HL-60 (cell line): ENCODE measurements around the gene DUSP1.

Source experiments
- DNase-seq, 2 experiments: peaks; one replicate each; pipeline ENCODE4 v3.0.0-alpha.2; 2010 to 2020; ENCODE audit warnings: low read depth in 1 of 2, low spot score in 1 of 2
- H3K27ac ChIP-seq: fragments of 250-450 bp; sonication (Bioruptor Pico); replicated peaks from 2 replicates; pipeline ENCODE4 v1.5.1; 2020; ENCODE audit warnings: mild to moderate bottlenecking, moderate library complexity
- H3K27me3 ChIP-seq: fragments of 250-450 bp; sonication (Bioruptor Pico); 2 replicates; pipeline ENCODE4 v1.5.1; 2021; ENCODE audit warnings: mild to moderate bottlenecking, moderate library complexity; ENCODE audit not compliant: insufficient read depth, poor library complexity, severe bottlenecking
- H3K4me3 ChIP-seq: replicated peaks from 2 replicates; pipeline ENCODE4 v1.5.1; 2011; ENCODE audit warnings: mild to moderate bottlenecking, control low read depth, low read length; ENCODE audit not compliant: insufficient read depth
- GABPA ChIP-seq: IDR thresholded peaks from 2 replicates; pipeline ENCODE4 v1.6.1; 2012; ENCODE audit warnings: low read depth
- POLR2AphosphoS5 ChIP-seq: IDR thresholded peaks from 2 replicates; pipeline ENCODE4 v1.6.1; 2012; ENCODE audit warnings: low read depth
- SPI1 ChIP-seq: IDR thresholded peaks from 2 replicates; pipeline ENCODE4 v1.6.1; 2012; ENCODE audit warnings: low read depth, mild to moderate bottlenecking, borderline replicate concordance
- TF ChIP-seq, protein P1 (sequence below): IDR thresholded peaks from one replicate; pipeline ENCODE4 v1.5.1; 2011; ENCODE audit warnings: low read length, control low read depth, inconsistent platforms; ENCODE audit not compliant: insufficient read depth
- TF ChIP-seq, protein P2 (sequence below): IDR thresholded peaks from 2 replicates; pipeline ENCODE4 v1.6.1; 2012; ENCODE audit warnings: low read depth; ENCODE audit not compliant: insufficient replicate concordance

The DUSP1 gene

DNA sequence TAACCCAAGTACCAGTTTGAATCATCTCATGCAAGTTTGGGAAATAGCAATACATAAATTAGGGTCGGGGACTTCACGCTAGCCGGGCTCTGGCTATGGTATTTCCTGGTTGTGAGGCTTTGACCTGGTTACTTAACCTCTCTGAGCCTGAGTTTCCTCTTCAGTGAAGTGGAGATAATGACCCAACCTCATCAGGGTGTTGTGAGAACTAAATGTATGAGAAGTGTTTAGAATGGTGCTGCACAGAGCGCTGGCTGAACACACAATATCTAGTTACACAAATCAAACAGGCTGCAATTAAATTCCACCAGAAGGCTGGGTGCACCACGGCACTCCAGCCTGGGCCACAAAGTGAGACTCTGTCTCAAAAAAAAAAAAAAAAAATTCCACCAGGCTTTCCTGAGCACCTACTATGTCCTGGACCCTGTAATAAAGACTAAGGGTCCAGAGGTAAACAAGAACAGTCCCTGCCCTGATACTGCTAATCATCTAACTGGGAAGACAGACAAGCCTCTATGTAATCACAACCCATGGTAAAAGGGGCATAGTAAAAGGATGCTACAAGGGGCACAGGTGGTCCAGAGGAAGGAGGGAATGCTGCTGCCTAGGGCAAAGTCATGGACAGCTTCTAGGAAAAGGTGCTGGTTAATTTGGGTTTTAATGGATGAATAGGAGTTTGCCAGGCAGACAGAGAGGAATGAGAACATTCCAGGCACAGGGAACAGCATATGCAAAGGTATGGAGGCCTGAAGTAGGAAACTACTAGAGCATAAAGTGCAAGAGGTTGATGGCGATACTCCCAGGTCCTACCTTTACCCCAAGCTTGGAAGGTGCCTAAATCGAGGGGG lies 27.7 kb downstream of the DUSP1 start:
- no peak overlapping the region for H3K4me3 ChIP-seq
- no peak for DNase-seq
- no peaks in the 10 kb centered on the region for H3K27me3 ChIP-seq
- H3K27ac ChIP-seq: no peak overlapping the region
- TF ChIP-seq, protein P1, sequence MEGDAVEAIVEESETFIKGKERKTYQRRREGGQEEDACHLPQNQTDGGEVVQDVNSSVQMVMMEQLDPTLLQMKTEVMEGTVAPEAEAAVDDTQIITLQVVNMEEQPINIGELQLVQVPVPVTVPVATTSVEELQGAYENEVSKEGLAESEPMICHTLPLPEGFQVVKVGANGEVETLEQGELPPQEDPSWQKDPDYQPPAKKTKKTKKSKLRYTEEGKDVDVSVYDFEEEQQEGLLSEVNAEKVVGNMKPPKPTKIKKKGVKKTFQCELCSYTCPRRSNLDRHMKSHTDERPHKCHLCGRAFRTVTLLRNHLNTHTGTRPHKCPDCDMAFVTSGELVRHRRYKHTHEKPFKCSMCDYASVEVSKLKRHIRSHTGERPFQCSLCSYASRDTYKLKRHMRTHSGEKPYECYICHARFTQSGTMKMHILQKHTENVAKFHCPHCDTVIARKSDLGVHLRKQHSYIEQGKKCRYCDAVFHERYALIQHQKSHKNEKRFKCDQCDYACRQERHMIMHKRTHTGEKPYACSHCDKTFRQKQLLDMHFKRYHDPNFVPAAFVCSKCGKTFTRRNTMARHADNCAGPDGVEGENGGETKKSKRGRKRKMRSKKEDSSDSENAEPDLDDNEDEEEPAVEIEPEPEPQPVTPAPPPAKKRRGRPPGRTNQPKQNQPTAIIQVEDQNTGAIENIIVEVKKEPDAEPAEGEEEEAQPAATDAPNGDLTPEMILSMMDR: no peak
- no peak for TF ChIP-seq POLR2AphosphoS5
- TF ChIP-seq, protein P2, sequence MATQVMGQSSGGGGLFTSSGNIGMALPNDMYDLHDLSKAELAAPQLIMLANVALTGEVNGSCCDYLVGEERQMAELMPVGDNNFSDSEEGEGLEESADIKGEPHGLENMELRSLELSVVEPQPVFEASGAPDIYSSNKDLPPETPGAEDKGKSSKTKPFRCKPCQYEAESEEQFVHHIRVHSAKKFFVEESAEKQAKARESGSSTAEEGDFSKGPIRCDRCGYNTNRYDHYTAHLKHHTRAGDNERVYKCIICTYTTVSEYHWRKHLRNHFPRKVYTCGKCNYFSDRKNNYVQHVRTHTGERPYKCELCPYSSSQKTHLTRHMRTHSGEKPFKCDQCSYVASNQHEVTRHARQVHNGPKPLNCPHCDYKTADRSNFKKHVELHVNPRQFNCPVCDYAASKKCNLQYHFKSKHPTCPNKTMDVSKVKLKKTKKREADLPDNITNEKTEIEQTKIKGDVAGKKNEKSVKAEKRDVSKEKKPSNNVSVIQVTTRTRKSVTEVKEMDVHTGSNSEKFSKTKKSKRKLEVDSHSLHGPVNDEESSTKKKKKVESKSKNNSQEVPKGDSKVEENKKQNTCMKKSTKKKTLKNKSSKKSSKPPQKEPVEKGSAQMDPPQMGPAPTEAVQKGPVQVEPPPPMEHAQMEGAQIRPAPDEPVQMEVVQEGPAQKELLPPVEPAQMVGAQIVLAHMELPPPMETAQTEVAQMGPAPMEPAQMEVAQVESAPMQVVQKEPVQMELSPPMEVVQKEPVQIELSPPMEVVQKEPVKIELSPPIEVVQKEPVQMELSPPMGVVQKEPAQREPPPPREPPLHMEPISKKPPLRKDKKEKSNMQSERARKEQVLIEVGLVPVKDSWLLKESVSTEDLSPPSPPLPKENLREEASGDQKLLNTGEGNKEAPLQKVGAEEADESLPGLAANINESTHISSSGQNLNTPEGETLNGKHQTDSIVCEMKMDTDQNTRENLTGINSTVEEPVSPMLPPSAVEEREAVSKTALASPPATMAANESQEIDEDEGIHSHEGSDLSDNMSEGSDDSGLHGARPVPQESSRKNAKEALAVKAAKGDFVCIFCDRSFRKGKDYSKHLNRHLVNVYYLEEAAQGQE: no peak

DNA sequence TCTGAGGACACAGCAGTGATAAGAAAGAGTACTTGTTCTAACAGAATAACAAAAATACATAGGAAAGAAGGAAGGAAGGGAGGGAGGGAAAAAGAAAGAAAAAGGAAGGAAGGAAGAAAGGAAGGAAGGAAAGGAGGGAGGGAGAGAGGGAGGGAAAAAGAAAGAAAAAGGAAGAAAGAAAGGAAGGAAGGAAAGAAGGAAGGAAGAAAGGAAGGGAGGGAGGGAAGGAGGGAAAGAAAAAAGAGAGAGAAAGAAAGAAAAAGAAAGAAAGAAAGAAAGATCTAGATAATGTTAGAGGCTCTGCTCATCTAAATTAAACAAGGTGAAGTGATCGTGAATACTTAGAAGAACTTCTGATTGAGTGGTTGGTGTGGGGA lies 29.8 kb downstream of the DUSP1 start:
- TF ChIP-seq, protein P1: no peak
- TF ChIP-seq POLR2AphosphoS5 (no peak), GABPA (no peak), SPI1 (no peak)
- TF ChIP-seq, protein P2: no peak
- H3K27ac ChIP-seq: no peak overlapping the region

DNA sequence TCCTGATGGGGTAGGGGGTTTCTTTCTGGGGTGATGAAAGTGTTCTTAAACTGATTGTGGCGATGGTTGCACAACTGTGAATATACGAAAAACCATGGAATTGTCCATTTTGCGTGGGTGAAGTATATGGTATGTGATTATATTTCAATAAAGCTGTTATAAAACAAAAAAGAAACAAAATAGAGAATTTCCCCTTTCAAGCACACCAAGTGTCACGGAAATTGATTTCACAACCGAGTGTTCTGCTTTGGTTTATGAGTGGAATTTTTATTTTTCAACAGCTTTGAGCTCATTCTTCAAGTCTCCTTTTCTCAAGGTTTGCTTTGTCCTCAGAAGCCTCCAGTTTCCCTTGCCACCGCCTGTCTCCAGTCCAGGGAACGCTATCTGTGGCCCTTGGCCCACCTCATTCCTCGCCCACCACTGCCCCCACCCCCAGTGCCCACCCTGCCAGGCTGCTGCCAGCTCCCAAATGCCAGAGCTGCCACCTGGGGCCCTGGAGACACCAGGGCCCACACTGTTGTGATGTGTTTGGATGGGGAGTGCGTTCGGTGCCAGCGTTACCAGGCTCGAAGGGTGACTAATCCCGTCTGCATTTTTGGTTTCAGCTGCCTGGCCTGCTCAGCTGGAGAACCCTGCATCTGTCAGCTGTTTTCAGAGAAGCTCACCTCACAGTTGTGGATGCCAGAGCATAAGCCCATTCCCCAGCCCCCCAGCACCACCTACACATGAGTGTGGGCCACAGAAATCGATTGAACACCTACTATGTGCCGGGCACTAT lies 30.4 kb downstream of the DUSP1 start:
- Histone ChIP-seq H3K27me3 (no peaks in the 10 kb centered on the region), H3K27ac (no peak overlapping the region), H3K4me3 (no peak overlapping the region)
- TF ChIP-seq, protein P2: no peak
- TF ChIP-seq GABPA (no peak), SPI1 (no peak), POLR2AphosphoS5 (no peak)
- TF ChIP-seq, protein P1: no peak
- DNase-seq: no peak

More for the DNA sequence above, 29.8 kb downstream of the DUSP1 start:
- no peak for DNase-seq
- no peak overlapping the region for H3K4me3 ChIP-seq
- H3K27me3 ChIP-seq: no peaks in the 10 kb centered on the region
